Mucosa of rectum (tissue), 2 donors: ENCODE results near the gene RCC2.

Experiments used
- H3K27ac ChIP-seq, 2 donors: one replicate each; pipeline ENCODE4 v1.7.0; 2013; ENCODE audit warnings: inconsistent platforms in 2 of 2, low read depth in 2 of 2, low read length in 2 of 2
- H3K27me3 ChIP-seq, 2 donors: one replicate each; pipeline ENCODE4 v1.7.0; 2013; ENCODE audit warnings: low read length in 2 of 2; ENCODE audit not compliant: control insufficient read depth in 2 of 2, insufficient read depth in 2 of 2
- H3K36me3 ChIP-seq, 2 donors: one replicate each; pipeline ENCODE4 v1.7.0; 2013; ENCODE audit warnings: low read length in 2 of 2; ENCODE audit not compliant: control insufficient read depth in 2 of 2, insufficient read depth in 2 of 2
- H3K4me1 ChIP-seq, 2 donors: one replicate each; pipeline ENCODE4 v1.7.0; 2013; ENCODE audit warnings: low read length in 2 of 2, mild to moderate bottlenecking in 1 of 2; ENCODE audit not compliant: control insufficient read depth in 2 of 2, insufficient read depth in 2 of 2
- H3K4me3 ChIP-seq, 2 donors: one replicate each; pipeline ENCODE4 v1.7.0; 2013; ENCODE audit warnings: low read length in 2 of 2
- H3K9ac ChIP-seq, 2 donors: one replicate each; pipeline ENCODE4 v1.7.0; 2013; ENCODE audit warnings: low read length in 2 of 2, low read depth in 1 of 2, mild to moderate bottlenecking in 1 of 2
- H3K9me3 ChIP-seq, 2 donors: one replicate each; pipeline ENCODE4 v1.7.0; 2013; ENCODE audit warnings: low read length in 2 of 2; ENCODE audit not compliant: control insufficient read depth in 2 of 2
- donor health status: healthy.
- donor health status: Normal muscosa, but diverticular disease.

Gene RCC2

DNA sequence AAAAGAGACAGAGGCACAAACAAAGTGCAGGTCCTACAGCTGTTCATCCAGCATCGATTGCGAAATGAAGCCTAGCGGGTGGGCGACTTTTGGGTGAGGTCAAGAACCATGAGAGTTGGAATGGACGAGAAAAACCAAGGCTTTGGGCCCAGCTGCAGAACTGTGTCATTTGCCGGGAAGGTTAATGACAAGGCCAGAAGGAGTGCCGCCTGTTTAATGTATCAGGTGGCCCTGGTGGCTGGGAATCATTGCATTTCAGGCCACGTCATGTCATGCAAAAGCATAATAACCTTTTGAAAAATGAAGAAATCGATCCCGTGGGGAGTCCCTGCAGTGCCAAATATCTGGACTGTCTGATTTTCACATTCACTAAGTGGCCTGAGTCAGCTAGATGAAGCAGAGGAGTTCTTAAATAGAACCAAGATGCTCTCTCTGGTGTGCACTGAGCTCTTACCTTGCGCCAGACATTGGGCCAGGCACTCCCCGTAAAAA is 8.1 kb upstream of the RCC2 start:
- H3K27me3 ChIP-seq: no peaks in the 10 kb centered on the region
- no peak overlapping the region for H3K9ac ChIP-seq
- no peaks in the 10 kb centered on the region for H3K9me3 ChIP-seq
- no peaks in the 10 kb centered on the region for H3K4me1 ChIP-seq
- no peak overlapping the region for H3K4me3 ChIP-seq
- H3K36me3 ChIP-seq: no peaks in the 10 kb centered on the region
- H3K27ac ChIP-seq: no peak overlapping the region

DNA sequence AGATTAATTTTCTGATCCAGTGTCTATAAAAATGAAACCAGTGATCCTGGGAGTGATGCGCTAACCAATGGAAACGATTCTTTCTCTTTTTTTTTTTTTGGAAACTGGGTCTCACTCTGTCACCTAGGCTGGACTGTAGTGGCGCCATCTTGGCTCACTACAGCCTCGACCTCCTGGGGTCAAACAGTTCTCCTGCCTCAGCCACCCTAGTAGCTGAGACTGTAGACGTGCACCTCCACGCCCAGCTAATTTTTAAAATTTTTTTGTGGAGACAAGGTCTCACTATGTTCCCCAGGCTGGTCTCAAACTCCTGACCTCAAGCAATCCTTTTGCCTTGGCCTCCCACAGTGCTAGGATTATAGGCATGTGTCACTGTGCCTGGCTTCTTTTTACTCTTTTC is 3.4 kb upstream of the RCC2 start:
- Histone ChIP-seq H3K36me3 (no peaks in the 10 kb centered on the region), H3K27me3 (peaks cover 0 to 3% of the 10 kb centered on the region in 2 donors), H3K9me3 (no peaks in the 10 kb centered on the region), H3K4me3 (no peak overlapping the region), H3K27ac (no peak overlapping the region), H3K4me1 (peaks cover 6 to 7% of the 10 kb centered on the region in 2 donors), H3K9ac (no peak overlapping the region)

DNA sequence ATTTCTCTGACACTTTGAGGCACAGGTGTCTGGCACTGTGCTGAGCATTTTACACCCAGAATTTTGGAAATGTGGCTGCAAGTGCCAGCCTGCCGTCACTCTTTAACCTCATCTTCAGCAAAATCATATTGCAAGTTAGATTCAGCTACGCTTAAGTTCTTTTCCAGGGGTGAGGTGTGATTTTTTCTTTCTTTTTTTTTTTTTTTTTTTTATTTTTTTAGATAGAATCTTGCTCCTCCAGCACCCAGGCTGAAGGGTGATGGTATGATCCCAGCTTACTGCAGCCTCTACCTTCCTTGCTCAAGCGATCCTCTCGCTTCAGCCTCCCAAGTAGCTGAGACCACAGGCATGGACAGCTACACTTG is 2.5 kb upstream of the RCC2 start:
- H3K4me1 ChIP-seq: peaks cover 10 to 11% of the 10 kb centered on the region in 2 donors
- H3K9me3 ChIP-seq: no peaks in the 10 kb centered on the region
- H3K9ac ChIP-seq: no peak overlapping the region
- peaks cover 0 to 3% of the 10 kb centered on the region in 2 donors for H3K27me3 ChIP-seq
- no peak overlapping the region for H3K4me3 ChIP-seq
- no peaks in the 10 kb centered on the region for H3K36me3 ChIP-seq
- no peak overlapping the region for H3K27ac ChIP-seq

DNA sequence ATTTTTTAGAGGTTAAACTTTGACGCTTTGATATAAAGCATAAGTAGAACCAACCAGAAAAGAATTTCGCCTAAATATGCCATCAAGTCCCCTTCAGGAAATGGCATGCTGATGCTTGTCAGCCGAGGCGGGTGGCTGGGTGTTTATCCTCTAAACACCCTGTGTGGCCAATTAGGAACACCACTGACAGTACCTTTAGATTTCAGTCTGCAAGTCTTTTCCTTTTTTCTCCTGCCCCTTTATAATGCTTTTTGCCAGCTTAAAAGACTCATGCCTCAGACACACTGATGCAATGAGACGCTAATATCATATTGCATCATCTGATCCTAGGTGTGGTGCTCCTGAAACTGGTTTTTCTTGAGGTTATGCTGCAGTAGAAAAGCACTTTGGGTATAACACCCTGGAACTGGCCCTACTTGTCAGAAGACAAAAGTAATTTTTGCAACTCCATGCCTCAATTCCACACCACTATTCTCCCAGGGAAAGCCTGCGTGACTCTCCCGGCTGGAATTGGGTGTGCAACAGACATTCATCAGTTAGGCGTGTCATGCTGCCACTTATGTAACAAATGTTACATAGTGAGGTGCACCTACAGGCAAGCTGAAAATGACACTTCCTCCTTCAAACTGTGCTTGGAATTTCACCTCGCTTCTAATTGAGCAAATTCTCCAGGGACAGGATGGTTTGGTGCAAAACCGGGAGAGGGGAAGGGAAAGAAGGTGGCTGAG is 2.0 kb upstream of the RCC2 start:
- H3K4me3 ChIP-seq: no peak overlapping the region
- H3K9ac ChIP-seq: no peak overlapping the region
- no peak overlapping the region for H3K27ac ChIP-seq
- H3K36me3 ChIP-seq: no peaks in the 10 kb centered on the region
- H3K27me3 ChIP-seq: peaks cover 0 to 3% of the 10 kb centered on the region in 2 donors
- no peaks in the 10 kb centered on the region for H3K9me3 ChIP-seq
- H3K4me1 ChIP-seq: peaks cover 15% of the 10 kb centered on the region in 2 donors

DNA sequence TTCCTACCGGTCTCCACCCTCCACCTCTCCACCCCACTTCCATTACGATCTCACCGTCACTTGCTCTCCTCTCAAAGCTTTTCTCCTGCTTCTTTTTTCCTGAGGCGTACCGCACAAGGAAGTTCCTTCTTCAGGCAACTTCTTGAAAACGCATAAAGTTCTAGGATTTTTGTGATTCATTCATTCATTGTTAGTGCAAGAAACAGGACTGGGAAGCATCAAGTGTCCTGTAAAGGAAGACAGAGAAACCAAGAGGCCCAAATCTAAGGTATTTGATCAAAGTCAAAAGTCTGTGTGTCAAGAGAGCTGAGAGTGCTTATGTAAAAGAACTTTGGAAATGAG is 1.3 kb upstream of the RCC2 start:
- peaks cover 15% of the 10 kb centered on the region in 2 donors for H3K4me1 ChIP-seq
- H3K36me3 ChIP-seq: no peaks in the 10 kb centered on the region
- H3K9me3 ChIP-seq: no peaks in the 10 kb centered on the region
- H3K9ac ChIP-seq: no peak overlapping the region
- no peak overlapping the region for H3K4me3 ChIP-seq
- peaks cover 0 to 3% of the 10 kb centered on the region in 2 donors for H3K27me3 ChIP-seq
- no peak overlapping the region for H3K27ac ChIP-seq

DNA sequence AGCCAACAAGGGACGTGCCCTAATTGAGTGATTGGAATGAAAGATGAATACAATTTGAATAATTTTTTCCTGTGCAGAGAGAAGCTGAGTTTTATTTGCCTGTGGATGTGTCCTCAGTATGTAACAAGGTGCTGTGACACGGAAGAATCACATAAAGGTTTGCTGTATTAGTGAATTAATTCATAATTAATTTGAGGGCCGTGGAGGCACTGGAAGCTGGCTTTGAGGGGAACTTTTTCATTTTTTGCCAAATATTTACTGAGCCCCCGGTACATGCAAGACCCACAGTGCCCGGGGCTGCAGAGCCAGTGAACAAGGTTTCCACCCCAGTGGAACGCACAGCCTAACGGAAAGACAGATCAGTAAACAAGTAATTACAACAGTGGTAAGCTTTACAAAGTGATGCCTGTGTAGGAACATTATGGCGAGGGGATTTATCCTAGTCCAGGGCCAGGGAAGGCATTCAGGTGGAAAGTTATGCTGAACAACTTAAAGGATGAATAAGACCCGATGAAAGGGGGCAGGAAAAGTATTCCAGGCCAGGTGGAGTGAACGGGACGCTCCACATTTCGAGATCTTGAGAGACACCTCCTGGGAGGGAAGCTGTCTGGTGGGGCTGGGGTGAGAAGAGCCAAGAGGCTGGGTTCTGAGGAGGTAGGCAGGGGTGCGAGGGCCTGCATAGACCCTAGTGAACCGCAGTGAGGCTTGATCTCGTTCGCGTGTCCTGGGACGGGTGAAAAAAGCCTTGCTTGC is 773 bp upstream of the RCC2 start:
- Histone ChIP-seq H3K27me3 (peaks cover 0 to 3% of the 10 kb centered on the region in 2 donors), H3K4me3 (peak overlapping the region; percentile 66 to 77), H3K4me1 (peaks cover 15% of the 10 kb centered on the region in 2 donors), H3K9me3 (no peaks in the 10 kb centered on the region), H3K36me3 (peaks cover 0 to 2% of the 10 kb centered on the region in 2 donors), H3K27ac (peak overlapping the region; percentile 47 to 61), H3K9ac (peak overlapping the region; percentile 61 to 78)

DNA sequence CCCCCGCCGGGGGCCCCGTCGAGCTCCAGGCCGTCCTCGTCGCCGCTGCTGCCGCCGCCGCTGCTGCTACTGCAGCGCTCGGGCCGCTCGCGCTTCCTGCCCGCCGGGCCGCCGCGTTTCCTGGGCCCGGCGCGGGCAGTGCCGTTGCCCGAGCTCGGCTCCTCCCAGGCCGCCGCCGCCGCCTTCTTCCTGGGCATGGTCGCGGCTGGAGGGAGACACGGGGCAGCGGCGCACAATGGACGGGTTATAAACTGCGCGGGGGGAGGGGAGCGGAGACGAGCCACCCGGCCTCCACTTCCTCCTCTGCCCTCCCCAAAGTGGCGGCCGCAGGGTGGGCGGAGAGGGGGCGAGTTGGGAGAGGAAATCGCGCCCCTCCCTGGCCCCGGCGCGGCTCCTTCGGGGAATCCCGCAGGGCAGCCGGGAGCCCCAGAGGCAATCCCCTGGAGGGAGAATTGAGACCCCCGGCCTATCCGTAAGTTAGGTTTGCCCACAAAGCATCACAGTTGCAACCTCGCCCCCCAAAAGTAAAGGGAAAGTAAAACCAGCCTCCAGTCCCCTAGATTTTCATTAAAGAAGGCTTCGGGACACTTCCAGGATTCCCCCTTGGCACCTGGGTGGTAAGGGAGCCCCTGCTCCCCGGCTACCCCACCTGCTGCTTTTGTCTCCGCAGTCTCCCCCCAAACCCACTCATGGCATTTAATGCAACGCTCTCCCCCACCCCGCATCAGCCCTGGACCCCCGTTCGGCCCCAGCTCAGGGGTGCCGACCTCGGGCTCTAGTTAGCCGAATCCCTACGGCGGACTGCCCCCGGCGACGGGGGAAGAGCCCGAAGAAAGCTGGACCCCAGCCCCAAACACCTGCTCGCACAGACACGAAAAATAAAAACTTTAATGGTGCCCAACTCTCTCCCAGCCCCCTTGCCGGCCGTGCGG is 893 bp downstream of the RCC2 start:
- Histone ChIP-seq H3K27ac (peak overlapping the region; percentile 80 to 81), H3K9me3 (no peaks in the 10 kb centered on the region), H3K27me3 (peaks cover 0 to 3% of the 10 kb centered on the region in 2 donors), H3K4me1 (peaks cover 15% of the 10 kb centered on the region in 2 donors), H3K9ac (peak overlapping the region; percentile 77 to 79), H3K36me3 (peaks cover 5 to 8% of the 10 kb centered on the region in 2 donors), H3K4me3 (peak overlapping the region; percentile 82 to 91)

DNA sequence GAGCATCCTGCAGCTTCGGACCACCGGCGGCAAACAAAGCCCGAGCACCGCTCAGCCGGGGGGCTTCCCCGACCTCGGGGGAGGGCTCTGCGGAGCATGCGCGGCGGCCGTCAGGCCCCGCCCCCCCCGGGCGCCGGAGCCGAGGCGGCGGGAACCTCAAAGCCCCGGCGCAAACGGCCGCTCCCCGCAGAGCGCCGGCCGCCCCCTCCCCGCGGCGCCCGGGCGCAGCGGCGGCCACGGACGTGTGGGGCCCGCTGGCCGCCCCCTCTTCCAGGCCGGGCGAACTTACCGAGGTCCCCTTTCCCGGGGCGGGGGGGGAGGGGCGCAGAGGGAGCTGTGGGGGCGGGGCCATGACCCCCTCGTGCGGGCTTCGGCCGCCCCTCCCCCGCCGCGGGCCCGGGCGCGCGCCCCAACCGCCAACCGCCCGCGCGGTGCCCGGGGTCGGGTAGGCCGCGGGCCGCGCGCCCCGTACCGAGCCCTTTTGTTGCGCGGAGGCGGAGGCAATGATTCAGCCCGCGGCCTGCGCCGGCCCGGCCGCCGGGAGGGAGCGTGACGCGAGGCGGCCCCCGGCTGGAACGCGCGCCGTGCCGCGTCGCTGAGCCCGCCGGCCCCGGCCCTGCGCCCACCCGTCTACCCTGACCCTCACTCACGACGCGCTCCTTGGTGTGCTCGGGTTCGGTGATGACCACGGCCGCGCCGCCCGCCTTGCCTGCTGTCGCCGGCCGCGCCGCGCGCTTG is 1.7 kb downstream of the RCC2 start:
- Histone ChIP-seq H3K9ac (peak overlapping the region; percentile 77 to 79), H3K4me1 (peaks cover 15% of the 10 kb centered on the region in 2 donors), H3K4me3 (peak overlapping the region; percentile 82 to 91), H3K27ac (peak overlapping the region; percentile 80 to 81), H3K36me3 (peaks cover 5 to 8% of the 10 kb centered on the region in 2 donors), H3K9me3 (no peaks in the 10 kb centered on the region), H3K27me3 (peaks cover 0 to 3% of the 10 kb centered on the region in 2 donors)

DNA sequence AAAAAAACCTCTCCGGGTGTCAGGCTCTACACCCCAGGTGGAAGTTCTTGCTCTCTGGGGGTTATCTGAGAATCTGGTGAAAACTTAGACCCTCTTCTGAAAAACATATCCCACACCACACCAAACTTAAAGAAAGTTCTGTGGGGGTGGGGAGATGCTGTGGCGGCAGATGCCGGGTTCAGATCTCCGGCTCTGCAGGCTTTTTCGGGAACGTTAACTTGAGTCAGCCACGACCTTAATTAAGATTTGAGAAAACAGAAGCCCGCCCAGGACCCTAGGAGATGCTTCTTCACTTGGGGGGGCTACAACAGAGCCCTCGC is 2.3 kb downstream of the RCC2 start:
- Histone ChIP-seq H3K4me1 (peaks cover 17% of the 10 kb centered on the region in 2 donors), H3K27me3 (peaks cover 0 to 3% of the 10 kb centered on the region in 2 donors), H3K36me3 (peaks cover 7 to 8% of the 10 kb centered on the region in 2 donors), H3K4me3 (peak overlapping the region; percentile 76 to 82), H3K9me3 (no peaks in the 10 kb centered on the region), H3K27ac (peak overlapping the region in 1 of 2 donors; percentile 32), H3K9ac (peak overlapping the region; percentile 48 to 60)
